ENCODE data around the gene SERPINF2.

GRCh38 chr17:1709971-1710806, 32.5 kb upstream of the SERPINF2 start, which contains the start of gene TLCD2:
- no peak for TF ChIP-seq EZH2phosphoT487 (IDR thresholded peaks at IDR 0.05; ENCODE audit: insufficient read depth, low read depth)
- TF ChIP-seq EZH2 (IDR thresholded peaks at IDR 0.05; ENCODE audit: insufficient read depth, poor library complexity, severe bottlenecking): no peak
